ENCODE measurements around the gene PPP1R27.
A peak's percentile ranks its signal among the peaks of the same experiment; 100 is the strongest.

The PPP1R27 gene

GRCh38 chr17:81859906-81860755 is 25.3 kb upstream of the PPP1R27 start, which contains the start of gene P4HB:
Gene P4HB, minus strand, starts transcription at chr17:81860535. Its CDS starts 64 bp downstream, at chr17:81860471.
- no peaks in the 10 kb centered on the region for H3K27me3 ChIP-seq (ENCODE audit: insufficient read depth, insufficient read length)
- peaks cover 73% of the 10 kb centered on the region for H3K36me3 ChIP-seq (ENCODE audit: insufficient read depth, insufficient read length, low read length)
- no peak for DNase-seq (ENCODE audit: low read depth, low spot score)
- H3K9ac ChIP-seq (ENCODE audit: insufficient read length, low read depth), result peak within 1 kb of the TSS; percentile 93
- H3K4me1 ChIP-seq (ENCODE audit: insufficient read depth, insufficient read length), result peaks cover 15% of the 10 kb centered on the region
- peak within 1 kb of the TSS; percentile 99 for H3K4me3 ChIP-seq (ENCODE audit: insufficient read length, low read depth)
- TF ChIP-seq YY1 (IDR thresholded peaks at IDR 0.05; ENCODE audit: insufficient read depth, insufficient read length), result no peak
- TF ChIP-seq ZNF274 (IDR thresholded peaks at IDR 0.05; ENCODE audit: low read depth, low read length), result no peak
- no peak for TF ChIP-seq SUZ12 (IDR thresholded peaks at IDR 0.05; ENCODE audit: extremely low read depth, insufficient read depth, insufficient read length)
- H3K9me3 ChIP-seq (ENCODE audit: insufficient read depth, low read length), result no peaks in the 10 kb centered on the region

- Histone ChIP-seq H3K9ac (ENCODE audit: insufficient read length, low read depth) (peak overlapping the region; percentile 82), H3K4me1 (ENCODE audit: insufficient read depth, insufficient read length) (peaks cover 15% of the 10 kb centered on the region), H3K4me3 (ENCODE audit: insufficient read length, low read depth) (peak overlapping the region; percentile 79), H3K9me3 (ENCODE audit: insufficient read depth, low read length) (no peaks in the 10 kb centered on the region), H3K27me3 (ENCODE audit: insufficient read depth, insufficient read length) (no peaks in the 10 kb centered on the region), H3K36me3 (ENCODE audit: insufficient read depth, insufficient read length, low read length) (peaks cover 74% of the 10 kb centered on the region)
- TF ChIP-seq SUZ12 (IDR thresholded peaks at IDR 0.05; ENCODE audit: extremely low read depth, insufficient read depth, insufficient read length), result no peak
- TF ChIP-seq YY1 (IDR thresholded peaks at IDR 0.05; ENCODE audit: insufficient read depth, insufficient read length), result no peak
- no peak for TF ChIP-seq ZNF274 (IDR thresholded peaks at IDR 0.05; ENCODE audit: low read depth, low read length)
- DNase-seq (ENCODE audit: low read depth, low spot score), result no peak
Observed at GRCh38 chr17:81858967-81859905, 24.4 kb upstream of the PPP1R27 start.

GRCh38 chr17:81858170-81858966 is 23.5 kb upstream of the PPP1R27 start:
- no peaks in the 10 kb centered on the region for H3K27me3 ChIP-seq (ENCODE audit: insufficient read depth, insufficient read length)
- peak overlapping the region; percentile 82 for H3K9ac ChIP-seq (ENCODE audit: insufficient read length, low read depth)
- H3K4me1 ChIP-seq (ENCODE audit: insufficient read depth, insufficient read length), result peaks cover 15% of the 10 kb centered on the region
- no peaks in the 10 kb centered on the region for H3K9me3 ChIP-seq (ENCODE audit: insufficient read depth, low read length)
- no peak for DNase-seq (ENCODE audit: low read depth, low spot score)
- H3K4me3 ChIP-seq (ENCODE audit: insufficient read length, low read depth), result peak overlapping the region; percentile 79
- H3K36me3 ChIP-seq (ENCODE audit: insufficient read depth, insufficient read length, low read length), result peaks cover 74% of the 10 kb centered on the region
- TF ChIP-seq ZNF274 (IDR thresholded peaks at IDR 0.05; ENCODE audit: low read depth, low read length) (no peak), YY1 (IDR thresholded peaks at IDR 0.05; ENCODE audit: insufficient read depth, insufficient read length) (no peak)

- Histone ChIP-seq H3K9me3 (ENCODE audit: insufficient read depth, low read length) (no peaks in the 10 kb centered on the region), H3K9ac (ENCODE audit: insufficient read length, low read depth) (no peak overlapping the region), H3K36me3 (ENCODE audit: insufficient read depth, insufficient read length, low read length) (peaks cover 91% of the 10 kb centered on the region), H3K27me3 (ENCODE audit: insufficient read depth, insufficient read length) (no peaks in the 10 kb centered on the region), H3K4me3 (ENCODE audit: insufficient read length, low read depth) (no peak overlapping the region), H3K4me1 (ENCODE audit: insufficient read depth, insufficient read length) (peaks cover 17% of the 10 kb centered on the region)
- TF ChIP-seq SUZ12 (IDR thresholded peaks at IDR 0.05; ENCODE audit: extremely low read depth, insufficient read depth, insufficient read length) (no peak), ZNF274 (IDR thresholded peaks at IDR 0.05; ENCODE audit: low read depth, low read length) (no peak), YY1 (IDR thresholded peaks at IDR 0.05; ENCODE audit: insufficient read depth, insufficient read length) (no peak)
- no peak for DNase-seq (ENCODE audit: low read depth, low spot score)
Observed at GRCh38 chr17:81854974-81855774, 20.3 kb upstream of the PPP1R27 start.

- DNase-seq (ENCODE audit: low read depth, low spot score), result no peak
- Histone ChIP-seq H3K27me3 (ENCODE audit: insufficient read depth, insufficient read length) (no peaks in the 10 kb centered on the region), H3K9me3 (ENCODE audit: insufficient read depth, low read length) (no peaks in the 10 kb centered on the region), H3K4me1 (ENCODE audit: insufficient read depth, insufficient read length) (peaks cover 4% of the 10 kb centered on the region), H3K4me3 (ENCODE audit: insufficient read length, low read depth) (no peak overlapping the region), H3K9ac (ENCODE audit: insufficient read length, low read depth) (no peak overlapping the region), H3K36me3 (ENCODE audit: insufficient read depth, insufficient read length, low read length) (peaks cover 80% of the 10 kb centered on the region)
- TF ChIP-seq SUZ12 (IDR thresholded peaks at IDR 0.05; ENCODE audit: extremely low read depth, insufficient read depth, insufficient read length) (no peak), YY1 (IDR thresholded peaks at IDR 0.05; ENCODE audit: insufficient read depth, insufficient read length) (no peak), ZNF274 (IDR thresholded peaks at IDR 0.05; ENCODE audit: low read depth, low read length) (no peak)
Observed at GRCh38 chr17:81852237-81852636, 17.4 kb upstream of the PPP1R27 start.

GRCh38 chr17:81851423-81851822 is 16.6 kb upstream of the PPP1R27 start:
- no peak overlapping the region for H3K4me3 ChIP-seq (ENCODE audit: insufficient read length, low read depth)
- no peak for DNase-seq (ENCODE audit: low read depth, low spot score)
- peaks cover 81% of the 10 kb centered on the region for H3K36me3 ChIP-seq (ENCODE audit: insufficient read depth, insufficient read length, low read length)
- no peak overlapping the region for H3K9ac ChIP-seq (ENCODE audit: insufficient read length, low read depth)
- TF ChIP-seq ZNF274 (IDR thresholded peaks at IDR 0.05; ENCODE audit: low read depth, low read length) (no peak), SUZ12 (IDR thresholded peaks at IDR 0.05; ENCODE audit: extremely low read depth, insufficient read depth, insufficient read length) (no peak), YY1 (IDR thresholded peaks at IDR 0.05; ENCODE audit: insufficient read depth, insufficient read length) (no peak)
- H3K27me3 ChIP-seq (ENCODE audit: insufficient read depth, insufficient read length), result no peaks in the 10 kb centered on the region
- H3K9me3 ChIP-seq (ENCODE audit: insufficient read depth, low read length), result no peaks in the 10 kb centered on the region
- peaks cover 4% of the 10 kb centered on the region for H3K4me1 ChIP-seq (ENCODE audit: insufficient read depth, insufficient read length)

All from NT2/D1 (cell line).